Tibial artery (tissue), 4 donors: ENCODE measurements around the gene GPX3.

Source experiments
- DNase-seq, 2 donors: peaks; one replicate each; pipeline ENCODE4 v3.0.0-alpha.2; 2019
- H3K27ac ChIP-seq, 2 donors: fragments of 200-600 bp; sonication (generic) in 1 of 2; 1 replicate in 1 of 2; 2 replicates in 1 of 2; pipeline ENCODE4 v1.5.1; 2018 to 2019; ENCODE audit warnings: mild to moderate bottlenecking in 1 of 2
- H3K27me3 ChIP-seq, 2 donors: fragments of 200-600 bp; sonication (generic) in 1 of 2; one replicate each; pipeline versions ENCODE4 v1.5.1 to v1.6.0; 2016 to 2019
- H3K36me3 ChIP-seq, 3 donors: fragments of 200-600 bp; sonication (generic) in 2 of 3; one replicate each; pipeline ENCODE4 v1.5.1; 2016 to 2019; ENCODE audit warnings: mild to moderate bottlenecking in 2 of 3
- H3K4me1 ChIP-seq, 4 donors: fragments of 200-600 bp; sonication (generic) in 2 of 4; 1 replicate in 3 of 4; 2 replicates in 1 of 4; pipeline ENCODE4 v1.5.1; 2016 to 2019
- H3K4me3 ChIP-seq, 2 donors: fragments of 200-600 bp; sonication (generic) in 1 of 2; 1 replicate in 1 of 2; 2 replicates in 1 of 2; pipeline ENCODE4 v1.5.1; 2018 to 2019; ENCODE audit warnings: mild to moderate bottlenecking in 2 of 2
- H3K9me3 ChIP-seq, 3 donors: fragments of 200-600 bp; sonication (generic) in 1 of 3; one replicate each; pipeline ENCODE4 v1.5.1; 2016 to 2019
- intact Hi-C: fragments of 100-400 bp; cut with DNase I; formaldehyde crosslinking; loops from one replicate; pipeline ENCODE4 v1.15.0; 2023; ENCODE audit warnings: low total_unique reads
- TF ChIP-seq, protein P1 (sequence below), 2 experiments: fragments of 200-600 bp in 1 of 2; fragments of 450-650 bp in 1 of 2; IDR thresholded peaks; one replicate each; pipeline ENCODE4 v1.5.1; 2017 to 2019; ENCODE audit warnings: antibody characterized with exemption in 2 of 2, mild to moderate bottlenecking in 1 of 2, moderate library complexity in 1 of 2

The GPX3 gene

DNA sequence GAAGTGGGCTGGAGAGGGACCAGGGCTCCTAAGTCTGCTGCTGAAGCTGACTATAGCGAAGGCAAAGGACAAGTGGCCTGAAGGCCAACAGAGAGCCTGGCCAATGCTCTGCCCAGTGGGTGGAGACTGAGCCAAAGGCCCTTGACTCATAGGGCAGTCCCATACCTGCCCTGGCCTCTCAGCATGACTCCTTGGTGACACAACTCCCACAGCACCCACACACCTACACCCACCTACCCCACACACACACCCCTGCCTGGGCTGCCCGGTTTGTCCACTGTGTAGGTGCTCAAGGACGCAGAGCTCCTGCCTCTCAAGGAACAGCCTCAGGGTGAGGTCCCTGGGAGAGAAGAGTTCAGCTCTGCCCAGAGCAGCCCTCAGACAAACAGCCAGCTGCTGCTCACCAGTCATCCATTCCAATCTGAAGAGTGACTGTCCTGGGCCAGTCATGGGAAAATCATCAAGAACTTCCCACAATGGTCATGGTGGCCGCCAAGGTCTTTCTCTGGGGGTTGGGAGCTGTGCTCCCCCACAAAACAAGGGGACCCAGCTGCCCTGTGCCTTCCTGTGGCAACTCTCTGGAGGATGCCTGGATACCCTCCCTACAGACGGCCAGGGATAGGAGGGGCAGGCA is 55.4 kb downstream of the GPX3 start:
- no peak for DNase-seq
- Histone ChIP-seq H3K27ac (no peak overlapping the region), H3K9me3 (no peaks in the 10 kb centered on the region), H3K36me3 (peaks cover 0 to 8% (median 0%) of the 10 kb centered on the region in 3 donors), H3K4me3 (no peak overlapping the region), H3K4me1 (peaks cover 5 to 63% (median 44%) of the 10 kb centered on the region in 4 donors), H3K27me3 (no peaks in the 10 kb centered on the region)
- TF ChIP-seq, protein P1, sequence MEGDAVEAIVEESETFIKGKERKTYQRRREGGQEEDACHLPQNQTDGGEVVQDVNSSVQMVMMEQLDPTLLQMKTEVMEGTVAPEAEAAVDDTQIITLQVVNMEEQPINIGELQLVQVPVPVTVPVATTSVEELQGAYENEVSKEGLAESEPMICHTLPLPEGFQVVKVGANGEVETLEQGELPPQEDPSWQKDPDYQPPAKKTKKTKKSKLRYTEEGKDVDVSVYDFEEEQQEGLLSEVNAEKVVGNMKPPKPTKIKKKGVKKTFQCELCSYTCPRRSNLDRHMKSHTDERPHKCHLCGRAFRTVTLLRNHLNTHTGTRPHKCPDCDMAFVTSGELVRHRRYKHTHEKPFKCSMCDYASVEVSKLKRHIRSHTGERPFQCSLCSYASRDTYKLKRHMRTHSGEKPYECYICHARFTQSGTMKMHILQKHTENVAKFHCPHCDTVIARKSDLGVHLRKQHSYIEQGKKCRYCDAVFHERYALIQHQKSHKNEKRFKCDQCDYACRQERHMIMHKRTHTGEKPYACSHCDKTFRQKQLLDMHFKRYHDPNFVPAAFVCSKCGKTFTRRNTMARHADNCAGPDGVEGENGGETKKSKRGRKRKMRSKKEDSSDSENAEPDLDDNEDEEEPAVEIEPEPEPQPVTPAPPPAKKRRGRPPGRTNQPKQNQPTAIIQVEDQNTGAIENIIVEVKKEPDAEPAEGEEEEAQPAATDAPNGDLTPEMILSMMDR (IDR thresholded peaks at IDR 0.05) = no peak
- intact Hi-C loops = no loop called here

DNA sequence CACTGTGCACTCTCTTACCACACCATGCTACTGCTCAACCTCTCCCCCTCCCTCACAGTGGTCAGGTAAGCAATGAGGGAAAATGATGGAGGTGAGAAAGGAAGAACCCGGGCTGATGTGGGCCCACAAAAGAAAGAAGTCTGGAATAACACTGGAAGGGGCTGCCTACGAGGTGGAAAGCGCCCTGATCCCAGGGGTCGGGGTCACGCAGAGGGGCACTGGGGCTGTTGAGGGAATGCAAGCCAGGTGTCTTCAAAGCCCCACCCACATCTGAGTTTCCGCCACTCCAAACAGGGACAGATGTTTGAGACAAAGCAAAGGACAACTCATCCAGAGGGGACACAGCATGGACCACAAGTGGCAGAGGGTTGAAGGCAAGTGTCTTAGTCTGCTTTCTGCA is 56.2 kb downstream of the GPX3 start:
- Histone ChIP-seq H3K27me3 (no peaks in the 10 kb centered on the region), H3K36me3 (peaks cover 0 to under 1% (median 0%) of the 10 kb centered on the region in 3 donors), H3K9me3 (no peaks in the 10 kb centered on the region), H3K4me3 (no peak overlapping the region), H3K27ac (no peak overlapping the region), H3K4me1 (peaks cover 5 to 59% (median 43%) of the 10 kb centered on the region in 4 donors)
- intact Hi-C loops = no loop called here
- no peak for DNase-seq
- TF ChIP-seq, protein P1 (IDR thresholded peaks at IDR 0.05) = no peak

DNA sequence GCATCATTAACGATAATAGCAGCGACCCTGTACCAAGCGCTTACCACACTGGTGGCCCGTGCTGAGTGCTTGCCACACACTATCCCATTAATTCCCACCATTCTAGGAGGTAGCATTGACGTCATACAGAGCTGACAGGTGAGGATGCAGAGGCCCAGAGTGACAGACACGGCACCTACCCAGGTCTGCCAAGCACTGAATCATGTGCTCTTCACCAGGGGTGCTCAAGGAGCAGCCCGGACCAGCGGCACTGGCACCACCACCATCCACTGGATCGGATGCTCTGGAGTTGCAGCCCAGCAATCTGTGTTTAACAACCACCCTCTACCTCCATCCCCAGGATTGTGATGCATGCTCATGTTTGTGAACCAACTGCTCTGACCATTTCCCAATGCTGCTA is 57.0 kb downstream of the GPX3 start:
- intact Hi-C loops = no loop called here
- H3K27ac ChIP-seq = no peak overlapping the region
- H3K27me3 ChIP-seq = no peaks in the 10 kb centered on the region
- peaks cover under 1 to 59% (median 44%) of the 10 kb centered on the region in 4 donors for H3K4me1 ChIP-seq
- no peak for DNase-seq
- no peaks in the 10 kb centered on the region for H3K36me3 ChIP-seq
- TF ChIP-seq, protein P1 (IDR thresholded peaks at IDR 0.05) = no peak
- no peak overlapping the region for H3K4me3 ChIP-seq
- no peaks in the 10 kb centered on the region for H3K9me3 ChIP-seq

DNA sequence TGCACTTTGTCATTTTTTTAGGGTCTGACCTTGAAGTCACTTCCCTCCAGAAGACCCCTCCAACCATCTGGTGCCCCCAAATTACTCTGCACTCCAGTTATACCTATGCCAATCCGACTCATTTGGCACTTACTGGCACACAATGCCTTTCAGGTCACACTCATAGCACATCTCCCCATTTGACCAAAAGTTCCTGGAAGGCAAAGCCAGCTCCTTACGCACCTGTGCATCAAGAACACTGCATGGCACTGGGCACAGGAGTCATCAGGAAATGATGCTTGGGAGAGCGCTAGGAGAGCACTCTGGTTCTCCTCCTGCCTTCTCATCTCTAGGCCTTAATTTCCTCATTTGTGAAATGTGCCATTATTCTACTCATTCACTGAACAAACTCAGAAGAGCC is 57.6 kb downstream of the GPX3 start:
- intact Hi-C loops = no loop called here
- TF ChIP-seq, protein P1 (IDR thresholded peaks at IDR 0.05) = no peak
- Histone ChIP-seq H3K27me3 (no peaks in the 10 kb centered on the region), H3K4me1 (peaks cover 0 to 58% (median 41%) of the 10 kb centered on the region in 4 donors), H3K36me3 (no peaks in the 10 kb centered on the region), H3K27ac (no peak overlapping the region), H3K9me3 (no peaks in the 10 kb centered on the region), H3K4me3 (no peak overlapping the region)
- DNase-seq = no peak
